Measurements from ENCODE around the gene RAB17. TPM values are rescaled to one million over a fixed set of nuclear protein-coding genes. Genes with fewer than 3 reads are reported as not detected.

The RAB17 gene
- total RNA-seq, 1 experiment from 2014 or later: 86.3 TPM

DNA sequence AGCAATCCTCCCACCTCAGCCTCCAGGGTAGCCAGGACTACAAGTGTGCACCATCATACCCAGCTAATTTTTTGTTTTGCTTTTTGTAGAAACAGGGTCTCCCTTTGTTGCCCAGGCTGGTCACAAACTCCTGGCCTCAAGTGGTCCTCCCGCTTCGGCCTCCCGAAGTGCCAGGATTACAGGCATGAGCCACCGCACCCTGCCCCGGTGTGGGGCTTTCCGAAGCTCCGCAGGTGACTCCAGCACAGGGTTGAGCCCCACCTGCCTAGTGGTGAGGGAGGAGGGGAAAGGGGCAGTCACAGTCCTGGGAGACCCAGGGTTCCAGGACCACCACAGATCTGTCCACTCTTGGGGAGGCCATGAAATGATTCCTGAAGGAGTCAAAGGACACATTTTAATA is 19.0 kb downstream of the RAB17 start:
- Histone ChIP-seq H3K4me1 (replicated peaks; ENCODE audit: insufficient read depth) (peaks cover 5% of the 10 kb centered on the region; the same call in 1 of the 2 replicates), H3K4me3 (no peak overlapping the region), H3K27me3 (ENCODE audit: insufficient read depth, low read depth) (no peaks in the 10 kb centered on the region), H3K4me2 (0 out of 2 replicates have a peak overlapping the region, but pooled peaks have one; percentile 52), H3K9me3 (ENCODE audit: insufficient read depth, low read depth) (no peaks in the 10 kb centered on the region), H3K27ac (no peak overlapping the region), H4K20me1 (ENCODE audit: insufficient read depth) (no peaks in the 10 kb centered on the region), H3K9me2 (ENCODE audit: insufficient read depth) (no peaks in the 10 kb centered on the region), H3K79me2 (ENCODE audit: low read depth) (no peaks in the 10 kb centered on the region), H3K36me3 (ENCODE audit: low read depth) (no peaks in the 10 kb centered on the region), H2AFZ (no peak overlapping the region), H3F3A (ENCODE audit: insufficient read depth, low read depth) (peaks cover 6% of the 10 kb centered on the region; the same call in 1 of the 2 replicates)
- ChIA-PET CTCF (interaction anchor here (0.6 to 2.1 kb wide), 20 partner anchors 16 to 486 kb away, joined by 3 to 43 read pairs (median 4); partner anchors contain the start of gene COPS8), POLR2A (ENCODE audit: unreplicated experiment) (interaction anchor here (0.7 kb wide), 1 partner anchor 637 kb away, joined by 3 read pairs; no protein-coding TSS in a partner anchor)
- no TSS peak for BruUV-seq (replicated peaks)
- DNase-seq: no peak
- TF ChIP-seq CTCF (conservative IDR thresholded peaks at IDR 0.05) (no peak), EZH2 (IDR thresholded peaks at IDR 0.05; ENCODE audit: low read depth) (no peak)
- intact Hi-C loops (cut with micrococcal nuclease; ENCODE audit: unreplicated experiment): no loop called here

DNA sequence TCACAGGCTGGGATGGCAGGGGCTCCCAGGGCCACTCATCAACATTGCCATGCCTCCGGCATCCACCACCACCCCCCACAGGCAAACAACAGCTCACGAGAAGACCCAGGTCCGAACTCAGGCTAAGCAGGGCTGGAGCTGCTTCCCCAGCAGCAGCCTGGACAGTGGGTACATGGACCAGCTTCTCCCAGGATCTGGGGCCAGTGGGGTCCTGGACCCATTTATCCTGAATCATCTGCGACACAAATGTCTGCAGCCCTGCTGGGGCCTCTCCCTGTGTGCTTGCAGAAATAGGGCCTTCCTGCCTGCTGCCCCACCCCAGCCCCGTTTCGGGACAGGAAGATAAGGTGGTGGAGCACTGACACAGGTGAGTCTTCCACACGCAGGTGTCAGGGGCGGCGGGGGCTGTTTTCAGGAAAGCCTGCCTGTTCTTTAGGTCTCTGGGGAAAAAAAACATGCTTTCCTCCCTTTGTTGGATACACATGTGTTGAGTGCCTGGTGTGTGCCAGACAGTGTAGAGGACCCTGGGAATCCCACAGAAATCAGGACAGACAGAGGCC is 19.7 kb downstream of the RAB17 start:
- no peaks in the 10 kb centered on the region for H3K9me2 ChIP-seq (ENCODE audit: insufficient read depth)
- no TSS peak for BruUV-seq (replicated peaks)
- H3K4me2 ChIP-seq: no peak overlapping the region
- H3K4me3 ChIP-seq: no peak overlapping the region
- no peaks in the 10 kb centered on the region for H3K27me3 ChIP-seq (ENCODE audit: insufficient read depth, low read depth)
- H2AFZ ChIP-seq: no peak overlapping the region
- ChIA-PET POLR2A (ENCODE audit: unreplicated experiment) (no interaction called here), CTCF (interaction anchor here (0.6 to 2.1 kb wide), 2 partner anchors 58 to 448 kb away, joined by 3 to 43 read pairs; no protein-coding TSS in a partner anchor)
- no peaks in the 10 kb centered on the region for H3K79me2 ChIP-seq (ENCODE audit: low read depth)
- intact Hi-C loops (cut with micrococcal nuclease; ENCODE audit: unreplicated experiment): no loop called here
- TF ChIP-seq CTCF (conservative IDR thresholded peaks at IDR 0.05) (no peak), EZH2 (IDR thresholded peaks at IDR 0.05; ENCODE audit: low read depth) (no peak)
- no peaks in the 10 kb centered on the region for H3K9me3 ChIP-seq (ENCODE audit: insufficient read depth, low read depth)
- no peaks in the 10 kb centered on the region for H3K36me3 ChIP-seq (ENCODE audit: low read depth)
- H3F3A ChIP-seq (ENCODE audit: insufficient read depth, low read depth): peaks cover 6% of the 10 kb centered on the region; the same call in 1 of the 2 replicates
- peaks cover 5% of the 10 kb centered on the region; the same call in 1 of the 2 replicates for H3K4me1 ChIP-seq (replicated peaks; ENCODE audit: insufficient read depth)
- H3K27ac ChIP-seq: no peak overlapping the region
- H4K20me1 ChIP-seq (ENCODE audit: insufficient read depth): no peaks in the 10 kb centered on the region
- DNase-seq: no peak

DNA sequence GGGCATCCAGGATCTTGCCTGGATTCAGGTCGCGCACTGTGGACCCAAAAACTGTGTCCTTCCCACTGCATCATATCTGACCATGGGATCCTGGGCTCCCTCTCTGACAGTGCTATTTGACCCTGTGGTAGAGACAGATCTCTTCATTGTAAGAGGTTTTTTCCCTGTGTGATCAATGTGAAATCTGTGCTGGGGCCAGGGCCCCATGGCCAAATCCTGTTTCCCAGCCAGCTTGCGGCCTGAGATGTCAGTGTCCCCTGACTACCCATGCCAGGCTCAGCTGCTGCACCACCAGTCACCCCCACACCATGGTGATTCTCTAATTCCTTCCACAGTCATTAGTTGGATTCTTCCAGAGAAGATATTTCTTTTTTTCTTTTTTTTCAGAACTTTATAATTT is 20.6 kb downstream of the RAB17 start:
- Histone ChIP-seq H2AFZ (no peak overlapping the region), H3K4me3 (no peak overlapping the region), H3K27me3 (ENCODE audit: insufficient read depth, low read depth) (0 out of 2 replicates have a peak, but pooled peaks cover under 1% of the 10 kb centered on the region), H3K9me3 (ENCODE audit: insufficient read depth, low read depth) (no peaks in the 10 kb centered on the region), H3K36me3 (ENCODE audit: low read depth) (no peaks in the 10 kb centered on the region), H3K4me2 (no peak overlapping the region), H4K20me1 (ENCODE audit: insufficient read depth) (no peaks in the 10 kb centered on the region), H3K27ac (no peak overlapping the region), H3K79me2 (ENCODE audit: low read depth) (no peaks in the 10 kb centered on the region), H3F3A (ENCODE audit: insufficient read depth, low read depth) (peaks cover 6% of the 10 kb centered on the region; the same call in 1 of the 2 replicates), H3K4me1 (replicated peaks; ENCODE audit: insufficient read depth) (peaks cover 5% of the 10 kb centered on the region; the same call in 1 of the 2 replicates), H3K9me2 (ENCODE audit: insufficient read depth) (no peaks in the 10 kb centered on the region)
- POLR2A ChIA-PET (ENCODE audit: unreplicated experiment): no interaction called here
- intact Hi-C loops (cut with micrococcal nuclease; ENCODE audit: unreplicated experiment): no loop called here
- BruUV-seq (replicated peaks): no TSS peak
- TF ChIP-seq CTCF (conservative IDR thresholded peaks at IDR 0.05) (no peak), EZH2 (IDR thresholded peaks at IDR 0.05; ENCODE audit: low read depth) (no peak)
- DNase-seq: no peak
- CTCF ChIA-PET: interaction anchor here (0.6 kb wide), 1 partner anchor 399 kb away, joined by 3 read pairs; no protein-coding TSS in a partner anchor

Data from PC-9 (cell line).